Smooth muscle cell (in vitro differentiated cells): ENCODE measurements around the gene KCNN1. TPM values are rescaled to one million over a fixed set of nuclear protein-coding genes. Genes with fewer than 3 reads are reported as not detected.

Source experiments
- DNase-seq: peaks from one replicate; lab custom pipeline; 2025; ENCODE audit not compliant: unreplicated experiment; lab: John Stamatoyannopoulos, UW
- H2AFZ ChIP-seq: fragments of 200-600 bp; sonication (generic); 2 replicates; pipeline ENCODE4 v1.6.0; 2016; ENCODE audit warnings: antibody characterized with exemption, low read depth, mild to moderate bottlenecking
- H3F3A ChIP-seq: fragments of 200-600 bp; sonication (generic); 2 replicates; pipeline ENCODE4 v1.6.0; 2017; ENCODE audit warnings: antibody characterized with exemption, low read depth
- H3K27ac ChIP-seq: fragments of 200-600 bp; sonication (generic); 2 replicates; pipeline ENCODE4 v1.5.1; 2016; ENCODE audit warnings: low read depth, mild to moderate bottlenecking
- H3K27me3 ChIP-seq: fragments of 200-600 bp; sonication (generic); 2 replicates; pipeline ENCODE4 v1.6.1; 2016; ENCODE audit warnings: low read depth, mild to moderate bottlenecking
- H3K36me3 ChIP-seq: fragments of 200-600 bp; sonication (generic); 2 replicates; pipeline ENCODE4 v1.5.1; 2016; ENCODE audit warnings: low read depth
- H3K4me1 ChIP-seq: fragments of 200-600 bp; sonication (generic); 2 replicates; pipeline ENCODE4 v1.5.1; 2016; ENCODE audit warnings: low read depth
- H3K4me2 ChIP-seq: fragments of 200-600 bp; sonication (generic); 2 replicates; pipeline ENCODE4 v1.6.0; 2016; ENCODE audit warnings: mild to moderate bottlenecking
- H3K4me3 ChIP-seq: fragments of 200-600 bp; sonication (generic); 2 replicates; pipeline ENCODE4 v1.5.1; 2016; ENCODE audit warnings: mild to moderate bottlenecking
- H3K79me2 ChIP-seq: fragments of 200-600 bp; sonication (generic); 2 replicates; pipeline ENCODE4 v1.6.0; 2016; ENCODE audit warnings: low read depth, mild to moderate bottlenecking
- H3K9ac ChIP-seq: fragments of 200-600 bp; sonication (generic); 2 replicates; pipeline ENCODE4 v1.6.0; 2016; ENCODE audit warnings: low read depth
- H3K9me3 ChIP-seq: fragments of 200-600 bp; sonication (generic); replicated peaks from 2 replicates; pipeline ENCODE4 v1.5.1; 2016; ENCODE audit warnings: low read depth
- H4K20me1 ChIP-seq: fragments of 200-600 bp; sonication (generic); 2 replicates; pipeline ENCODE4 v1.6.0; 2016; ENCODE audit warnings: low read depth
- CTCF ChIP-seq: fragments of 200-600 bp; sonication (generic); IDR thresholded peaks from 2 replicates; pipeline ENCODE4 v1.5.1; 2017; ENCODE audit warnings: borderline replicate concordance, mild to moderate bottlenecking, antibody characterized with exemption; ENCODE audit not compliant: insufficient read depth, poor library complexity, severe bottlenecking
- WGBS: methylation state at CpG from one replicate; pipeline ENCODE4 v1.1.7; 2016; ENCODE audit warnings: low lambda C conversion rate; 5-methylcytosine and 5-hydroxymethylcytosine counted together
- polyA plus RNA-seq: library from polyadenylated mRNA; unstranded; fragments of >200 nt; fragmentation: Nextera tagmentation; extraction: Ambion mirVana; gene quantifications from 2 replicates; pipeline ENCODE4 v1.2.1, GENCODE V29; 2016
- total RNA-seq: library from RNA; depleted of rRNA; stranded (reverse); fragments of >200 nt; gene quantifications from 2 replicates; pipeline ENCODE4 v1.2.3, GENCODE V29; 2014

Gene KCNN1
- total and polyA plus RNA-seq, 2 experiments from 2014 or later, result 0.22 to 4.2 TPM

GRCh38 chr19:18020212-18021085 is 53.5 kb downstream of the KCNN1 start:
- Histone ChIP-seq H3K36me3 (no peaks in the 10 kb centered on the region), H3K4me2 (no peak overlapping the region), H3K9me3 (no peaks in the 10 kb centered on the region), H3K9ac (no peak overlapping the region), H2AFZ (no peak overlapping the region), H4K20me1 (no peaks in the 10 kb centered on the region), H3K4me3 (no peak overlapping the region), H3K4me1 (no peaks in the 10 kb centered on the region), H3K79me2 (no peaks in the 10 kb centered on the region), H3F3A (no peaks in the 10 kb centered on the region), H3K27ac (no peak overlapping the region), H3K27me3 (no peaks in the 10 kb centered on the region)
- WGBS, result 89% methylated on average over 11 of the region's 16 CpGs
- peak; percentile 4 for DNase-seq
- TF ChIP-seq CTCF, result no peak

GRCh38 chr19:18021121-18021755 is 54.3 kb downstream of the KCNN1 start:
- WGBS, result 67% methylated on average over 20 of the region's 21 CpGs
- no peaks in the 10 kb centered on the region for H3K27me3 ChIP-seq
- DNase-seq, result peak; percentile 56

GRCh38 chr19:18023622-18024251 is 56.8 kb downstream of the KCNN1 start:
- Histone ChIP-seq H3K27ac (no peak overlapping the region), H3K4me3 (no peak overlapping the region), H3K4me2 (no peak overlapping the region), H4K20me1 (no peaks in the 10 kb centered on the region), H3K9ac (no peak overlapping the region), H3K9me3 (no peaks in the 10 kb centered on the region), H3K4me1 (no peaks in the 10 kb centered on the region), H3K79me2 (no peaks in the 10 kb centered on the region), H3K36me3 (no peaks in the 10 kb centered on the region), H3K27me3 (no peaks in the 10 kb centered on the region), H2AFZ (no peak overlapping the region), H3F3A (peaks cover 5% of the 10 kb centered on the region)
- WGBS, result 83% methylated on average over 23 of the region's 23 CpGs
- TF ChIP-seq CTCF, result no peak
- no peak for DNase-seq

More at GRCh38 chr19:18021121-18021755, 54.3 kb downstream of the KCNN1 start:
- no peak overlapping the region for H3K27ac ChIP-seq
- no peak overlapping the region for H3K4me3 ChIP-seq
- no peaks in the 10 kb centered on the region for H3K36me3 ChIP-seq
- no peak overlapping the region for H3K4me2 ChIP-seq
- H3K9me3 ChIP-seq, result no peaks in the 10 kb centered on the region
- no peak overlapping the region for H2AFZ ChIP-seq
- H3K79me2 ChIP-seq, result no peaks in the 10 kb centered on the region
- H4K20me1 ChIP-seq, result no peaks in the 10 kb centered on the region
- no peak for TF ChIP-seq CTCF
- H3F3A ChIP-seq, result no peaks in the 10 kb centered on the region
- H3K4me1 ChIP-seq, result no peaks in the 10 kb centered on the region
- no peak overlapping the region for H3K9ac ChIP-seq
